ENCODE measurements around the gene TEX53.

DNA sequence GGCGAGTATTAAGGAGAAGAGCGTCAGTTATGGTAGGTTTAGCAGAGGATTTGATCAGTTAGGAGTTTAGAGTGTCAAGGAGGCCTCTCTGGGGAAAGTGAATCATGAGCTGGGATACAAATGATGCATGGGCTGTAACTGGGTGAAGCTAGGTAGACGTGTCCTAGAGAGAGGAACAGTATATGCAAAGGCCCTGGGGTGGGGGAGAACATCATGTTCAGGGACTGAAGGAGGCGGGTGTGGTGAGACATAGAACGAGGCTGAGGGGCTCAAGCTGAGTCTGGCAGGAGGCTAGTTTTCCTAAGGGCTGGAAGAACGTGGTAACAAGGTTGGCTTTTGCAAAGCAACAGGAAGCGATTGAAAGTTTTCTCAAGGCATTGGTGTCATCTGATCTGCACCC lies 36.0 kb downstream of the TEX53 start:
- no peak for TF ChIP-seq POLR2A (IDR thresholded peaks at IDR 0.05)
- TF ChIP-seq, protein P1, sequence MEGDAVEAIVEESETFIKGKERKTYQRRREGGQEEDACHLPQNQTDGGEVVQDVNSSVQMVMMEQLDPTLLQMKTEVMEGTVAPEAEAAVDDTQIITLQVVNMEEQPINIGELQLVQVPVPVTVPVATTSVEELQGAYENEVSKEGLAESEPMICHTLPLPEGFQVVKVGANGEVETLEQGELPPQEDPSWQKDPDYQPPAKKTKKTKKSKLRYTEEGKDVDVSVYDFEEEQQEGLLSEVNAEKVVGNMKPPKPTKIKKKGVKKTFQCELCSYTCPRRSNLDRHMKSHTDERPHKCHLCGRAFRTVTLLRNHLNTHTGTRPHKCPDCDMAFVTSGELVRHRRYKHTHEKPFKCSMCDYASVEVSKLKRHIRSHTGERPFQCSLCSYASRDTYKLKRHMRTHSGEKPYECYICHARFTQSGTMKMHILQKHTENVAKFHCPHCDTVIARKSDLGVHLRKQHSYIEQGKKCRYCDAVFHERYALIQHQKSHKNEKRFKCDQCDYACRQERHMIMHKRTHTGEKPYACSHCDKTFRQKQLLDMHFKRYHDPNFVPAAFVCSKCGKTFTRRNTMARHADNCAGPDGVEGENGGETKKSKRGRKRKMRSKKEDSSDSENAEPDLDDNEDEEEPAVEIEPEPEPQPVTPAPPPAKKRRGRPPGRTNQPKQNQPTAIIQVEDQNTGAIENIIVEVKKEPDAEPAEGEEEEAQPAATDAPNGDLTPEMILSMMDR (IDR thresholded peaks at IDR 0.05) = no peak
